MM.1S (cell line): ENCODE measurements around the gene SLC38A10.
A peak's percentile ranks its signal among the peaks of the same experiment; 100 is the strongest.
"Not testable (repeated sequence)": the region's sequence is repeated elsewhere in the genome, so short reads cannot be mapped to it uniquely, and the experiment has no call there.

ENCODE experiments used
- DNase-seq: peaks from one replicate; pipeline ENCODE4 v3.0.0-alpha.2; 2015
- H2AFZ ChIP-seq: fragments of 300-600 bp; sonication (generic); 2 replicates; pipeline ENCODE4 v1.6.0; 2016; ENCODE audit warnings: antibody characterized with exemption, low read length
- H3F3A ChIP-seq: fragments of 300-600 bp; sonication (generic); 2 replicates; pipeline ENCODE4 v1.6.1; 2016; ENCODE audit warnings: mild to moderate bottlenecking, antibody characterized with exemption, low read length, moderate library complexity, mixed read lengths; ENCODE audit not compliant: insufficient read depth
- H3K27ac ChIP-seq: fragments of 300-600 bp; sonication (generic); 2 replicates; pipeline ENCODE4 v1.5.1; 2016; ENCODE audit warnings: mild to moderate bottlenecking, low read length
- H3K27me3 ChIP-seq: fragments of 300-600 bp; sonication (generic); replicated peaks from 2 replicates; pipeline ENCODE4 v1.6.0; 2016; ENCODE audit warnings: low read length; ENCODE audit not compliant: insufficient read depth
- H3K36me3 ChIP-seq: fragments of 300-600 bp; sonication (generic); replicated peaks from 2 replicates; pipeline ENCODE4 v1.6.1; 2016; ENCODE audit warnings: mild to moderate bottlenecking, low read length, mixed read lengths; ENCODE audit not compliant: insufficient read depth
- H3K4me1 ChIP-seq: fragments of 300-600 bp; sonication (generic); 2 replicates; pipeline ENCODE4 v1.6.1; 2016; ENCODE audit warnings: low read length, mixed read lengths
- H3K4me2 ChIP-seq: fragments of 300-600 bp; sonication (generic); 2 replicates; pipeline ENCODE4 v1.6.0; 2016; ENCODE audit warnings: low read depth, low read length
- H3K4me3 ChIP-seq: fragments of 300-600 bp; sonication (generic); 2 replicates; pipeline ENCODE4 v1.5.1; 2016; ENCODE audit warnings: low read length, mixed read lengths
- H3K79me2 ChIP-seq: fragments of 300-600 bp; sonication (generic); 2 replicates; pipeline ENCODE4 v1.6.1; 2016; ENCODE audit warnings: mixed run types, low read length, mixed read lengths
- H3K9ac ChIP-seq: fragments of 300-600 bp; sonication (generic); 2 replicates; pipeline ENCODE4 v1.6.1; 2016; ENCODE audit warnings: low read length, mixed read lengths
- H3K9me2 ChIP-seq: fragments of 300-600 bp; sonication (generic); replicated peaks from 2 replicates; pipeline ENCODE4 v1.6.1; 2016; ENCODE audit warnings: mild to moderate bottlenecking, low read length, mixed read lengths; ENCODE audit not compliant: insufficient read depth
- H3K9me3 ChIP-seq: fragments of 300-600 bp; sonication (generic); replicated peaks from 2 replicates; pipeline ENCODE4 v1.6.1; 2016; ENCODE audit warnings: mild to moderate bottlenecking, low read length, mixed read lengths; ENCODE audit not compliant: insufficient read depth
- H4K20me1 ChIP-seq: fragments of 300-600 bp; sonication (generic); 2 replicates; pipeline ENCODE4 v1.6.1; 2016; ENCODE audit warnings: mild to moderate bottlenecking, low read length, moderate library complexity, mixed read lengths; ENCODE audit not compliant: insufficient read depth
- EZH2 ChIP-seq: fragments of 300-600 bp; sonication (generic); optimal IDR thresholded peaks from 2 replicates; pipeline ENCODE3; 2017; ENCODE audit warnings: low read depth, mild to moderate bottlenecking, antibody characterized with exemption, low read length, mixed read lengths
- EZH2phosphoT487 ChIP-seq: fragments of 300-600 bp; sonication (generic); IDR thresholded peaks from 2 replicates; pipeline ENCODE4 v1.6.1; 2018; ENCODE audit warnings: antibody characterized with exemption, low read length
- TF ChIP-seq, protein P1 (sequence below): fragments of 300-600 bp; sonication (generic); IDR thresholded peaks from 2 replicates; pipeline ENCODE4 v1.5.1; 2016; ENCODE audit warnings: antibody characterized with exemption, low read length, mixed read lengths

SLC38A10 gene

DNA sequence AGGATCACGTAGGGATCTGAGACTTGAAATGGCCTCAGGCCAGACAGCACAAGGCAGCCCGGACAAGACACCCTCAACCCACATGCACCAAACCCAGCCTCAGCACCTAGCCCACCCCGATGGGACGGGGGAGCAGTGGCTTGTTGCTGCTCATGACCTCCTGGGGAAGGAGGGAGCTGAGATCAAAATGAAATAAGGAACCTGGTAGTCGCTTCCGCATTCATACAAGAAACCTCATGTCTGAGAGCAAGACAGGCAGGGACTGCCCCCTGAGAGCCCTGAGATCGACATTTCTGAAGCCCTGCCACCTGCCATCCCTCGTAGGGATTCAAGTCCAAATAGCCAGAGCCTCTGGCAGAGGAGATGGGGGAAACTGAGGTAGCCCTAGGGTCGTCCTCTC lies 66.7 kb downstream of the SLC38A10 start:
- Histone ChIP-seq H3K4me3 (no peak overlapping the region), H3K36me3 (no peaks in the 10 kb centered on the region), H3K9me3 (no peaks in the 10 kb centered on the region), H3K9ac (no peak overlapping the region), H2AFZ (no peak overlapping the region), H3K9me2 (no peaks in the 10 kb centered on the region), H3K27ac (no peak overlapping the region), H4K20me1 (no peaks in the 10 kb centered on the region), H3K4me2 (no peak overlapping the region), H3F3A (no peaks in the 10 kb centered on the region), H3K27me3 (peaks cover 20% of the 10 kb centered on the region; the same call in 1 of the 2 replicates), H3K4me1 (peaks cover 5% of the 10 kb centered on the region), H3K79me2 (no peaks in the 10 kb centered on the region)
- TF ChIP-seq, protein P1, sequence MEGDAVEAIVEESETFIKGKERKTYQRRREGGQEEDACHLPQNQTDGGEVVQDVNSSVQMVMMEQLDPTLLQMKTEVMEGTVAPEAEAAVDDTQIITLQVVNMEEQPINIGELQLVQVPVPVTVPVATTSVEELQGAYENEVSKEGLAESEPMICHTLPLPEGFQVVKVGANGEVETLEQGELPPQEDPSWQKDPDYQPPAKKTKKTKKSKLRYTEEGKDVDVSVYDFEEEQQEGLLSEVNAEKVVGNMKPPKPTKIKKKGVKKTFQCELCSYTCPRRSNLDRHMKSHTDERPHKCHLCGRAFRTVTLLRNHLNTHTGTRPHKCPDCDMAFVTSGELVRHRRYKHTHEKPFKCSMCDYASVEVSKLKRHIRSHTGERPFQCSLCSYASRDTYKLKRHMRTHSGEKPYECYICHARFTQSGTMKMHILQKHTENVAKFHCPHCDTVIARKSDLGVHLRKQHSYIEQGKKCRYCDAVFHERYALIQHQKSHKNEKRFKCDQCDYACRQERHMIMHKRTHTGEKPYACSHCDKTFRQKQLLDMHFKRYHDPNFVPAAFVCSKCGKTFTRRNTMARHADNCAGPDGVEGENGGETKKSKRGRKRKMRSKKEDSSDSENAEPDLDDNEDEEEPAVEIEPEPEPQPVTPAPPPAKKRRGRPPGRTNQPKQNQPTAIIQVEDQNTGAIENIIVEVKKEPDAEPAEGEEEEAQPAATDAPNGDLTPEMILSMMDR, result no peak
- no peak for TF ChIP-seq EZH2
- TF ChIP-seq EZH2phosphoT487, result no peak
- DNase-seq, result no peak

GRCh38 chr17:81227630-81228029 lies 67.5 kb downstream of the SLC38A10 start:
- H3K9me2 ChIP-seq, result not testable (repeated sequence)

GRCh38 chr17:81223762-81224130 lies 71.4 kb downstream of the SLC38A10 start:
- TF ChIP-seq EZH2, result no peak
- TF ChIP-seq EZH2phosphoT487, result no peak
- TF ChIP-seq, protein P1, result no peak
- Histone ChIP-seq H3F3A (no peaks in the 10 kb centered on the region), H3K9ac (peak overlapping the region; percentile 12; the same call in 1 of the 2 replicates), H4K20me1 (no peaks in the 10 kb centered on the region), H2AFZ (peak overlapping the region; percentile 62), H3K9me2 (no peaks in the 10 kb centered on the region), H3K27ac (no peak overlapping the region), H3K36me3 (no peaks in the 10 kb centered on the region), H3K4me2 (peak overlapping the region; percentile 59), H3K79me2 (peaks cover 13% of the 10 kb centered on the region; the same call in 1 of the 2 replicates), H3K4me3 (peak overlapping the region; percentile 8; the same call in 1 of the 2 replicates), H3K9me3 (no peaks in the 10 kb centered on the region), H3K27me3 (peaks cover 20% of the 10 kb centered on the region; the same call in 1 of the 2 replicates), H3K4me1 (peaks cover 14% of the 10 kb centered on the region)
- no peak for DNase-seq

More at GRCh38 chr17:81227630-81228029, 67.5 kb downstream of the SLC38A10 start:
- DNase-seq, H3K9me3 ChIP-seq, H3K4me2 ChIP-seq, H3K4me1 ChIP-seq, H3K4me3 ChIP-seq, H3K27ac ChIP-seq, H3F3A ChIP-seq, H2AFZ ChIP-seq, H3K9ac ChIP-seq, H4K20me1 ChIP-seq, H3K79me2 ChIP-seq, H3K36me3 ChIP-seq: not testable (repeated sequence)
- H3K27me3 ChIP-seq, result peaks cover 20% of the 10 kb centered on the region; the same call in 1 of the 2 replicates

GRCh38 chr17:81222906-81223761 lies 72.0 kb downstream of the SLC38A10 start, which contains the start of gene CEP131:
TSS of gene CEP131 (minus strand) at chr17:81222965. CDS start at chr17:81220056, 2,909 bp downstream.
- peaks cover 13% of the 10 kb centered on the region; the same call in 1 of the 2 replicates for H3K79me2 ChIP-seq
- peaks cover 20% of the 10 kb centered on the region; the same call in 1 of the 2 replicates for H3K27me3 ChIP-seq
- H3K4me3 ChIP-seq, result peak within 1 kb of the TSS; percentile 97
- H3K9me3 ChIP-seq, result no peaks in the 10 kb centered on the region
- no peaks in the 10 kb centered on the region for H3K9me2 ChIP-seq
- H3K4me1 ChIP-seq, result peaks cover 14% of the 10 kb centered on the region
- no peak for TF ChIP-seq EZH2
- TF ChIP-seq EZH2phosphoT487, result no peak
- TF ChIP-seq, protein P1, result no peak
- H3F3A ChIP-seq, result no peaks in the 10 kb centered on the region
- H3K27ac ChIP-seq, result no peak within 1 kb of the TSS
- H3K9ac ChIP-seq, result peak within 1 kb of the TSS; percentile 86
- no peaks in the 10 kb centered on the region for H3K36me3 ChIP-seq
- H4K20me1 ChIP-seq, result no peaks in the 10 kb centered on the region
- peak; percentile 98 for DNase-seq
- H2AFZ ChIP-seq, result peak within 1 kb of the TSS; percentile 98
- H3K4me2 ChIP-seq, result peak within 1 kb of the TSS; percentile 95
